Occipital lobe (tissue), 2 donors: ENCODE data around the gene P2RY14. TPM values are rescaled to one million over a fixed set of nuclear protein-coding genes. Genes with fewer than 3 reads are reported as not detected.

Experiments
- DNase-seq: peaks from one replicate; lab custom pipeline; 2025; lab: John Stamatoyannopoulos, UW
- total RNA-seq: library from RNA; depleted of rRNA; stranded (reverse); fragments of >200 nt; gene quantifications from one replicate; pipeline ENCODE4 v1.2.3, GENCODE V29; 2014

The P2RY14 gene
- total RNA-seq, 1 donor from 2014 or later: 0.78 TPM

DNA sequence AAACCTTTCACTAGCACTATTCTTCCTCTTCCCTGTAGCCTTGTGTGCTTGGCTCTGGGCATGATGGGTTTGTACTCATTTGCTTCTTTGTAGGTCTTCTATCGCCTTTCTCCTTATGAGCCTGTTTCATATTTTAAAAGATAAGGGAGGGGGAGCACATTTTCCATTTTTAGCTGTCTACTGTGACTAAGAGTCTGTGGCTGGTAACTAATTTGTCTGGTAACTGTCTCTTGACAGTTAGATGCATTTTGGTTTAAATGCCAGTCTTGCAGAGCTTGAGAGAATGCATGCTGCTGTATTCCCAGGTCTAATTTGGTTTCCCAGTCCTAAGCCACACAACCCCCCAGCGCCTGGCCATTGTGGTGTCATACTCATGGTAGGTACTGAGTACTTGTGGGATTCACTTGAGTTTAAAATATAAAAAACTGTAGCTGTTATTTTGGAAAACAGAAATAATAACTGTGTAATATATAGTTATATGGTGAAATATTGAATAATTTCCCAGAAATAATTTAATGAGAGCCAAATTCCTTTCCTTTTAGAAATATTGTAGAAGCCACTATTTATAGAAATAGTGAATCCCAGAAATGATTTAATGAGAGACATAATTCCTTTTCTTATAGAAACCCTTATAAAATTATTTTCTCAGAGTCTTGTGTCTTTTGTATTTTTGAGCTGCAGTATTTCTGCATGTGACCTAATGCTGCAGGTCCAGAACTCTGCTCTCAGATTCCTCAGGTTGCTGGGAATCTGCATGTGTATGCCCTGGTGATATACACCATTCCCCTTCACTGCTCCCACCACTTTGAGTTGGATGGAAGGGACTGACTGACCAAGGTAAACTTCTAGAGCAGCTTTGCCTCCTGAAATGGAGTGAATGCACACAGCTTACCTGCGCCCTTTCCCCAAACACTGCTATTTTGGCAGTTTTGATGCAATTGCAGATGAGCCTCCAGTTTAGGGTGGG lies 61.4 kb downstream of the P2RY14 start:
- no peak for DNase-seq

DNA sequence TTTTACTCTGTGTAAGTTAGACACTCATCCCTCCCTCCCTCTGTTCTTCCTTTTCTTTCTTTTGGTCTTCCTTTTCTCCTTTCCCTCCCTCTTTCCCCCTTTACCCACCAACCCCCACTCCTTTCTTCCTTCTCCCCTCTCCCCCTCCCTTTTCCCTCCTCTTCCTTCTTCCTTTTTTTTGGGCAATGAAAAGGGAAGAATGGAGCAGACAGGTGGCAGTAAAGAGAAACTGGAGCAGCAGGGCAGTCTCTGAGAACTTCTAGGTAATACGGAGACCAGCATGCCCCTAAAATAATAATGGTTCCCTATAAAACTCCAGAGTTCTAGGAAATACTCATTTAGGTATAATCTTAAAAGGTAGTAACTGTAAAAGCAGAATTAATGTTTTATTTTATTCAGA lies 63.9 kb downstream of the P2RY14 start:
- DNase-seq: no peak

DNA sequence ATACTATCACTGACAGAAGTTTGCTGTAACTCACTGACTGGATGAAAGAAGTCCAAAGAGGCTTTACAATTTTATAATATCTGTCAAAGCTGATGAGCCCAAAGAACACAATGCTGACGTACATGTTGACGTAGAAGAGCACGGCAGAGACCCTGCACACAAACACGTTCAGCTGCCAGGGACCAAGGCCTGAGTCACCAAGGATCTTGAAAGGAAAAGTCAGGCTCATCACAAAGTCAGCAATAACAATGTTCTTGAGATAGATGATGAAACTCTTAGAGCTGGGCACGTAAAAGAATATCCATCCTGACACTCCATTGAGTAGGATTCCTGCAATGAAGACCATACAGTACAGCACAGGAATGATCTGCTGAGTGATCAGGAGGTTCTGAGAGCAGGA lies 64.5 kb downstream of the P2RY14 start:
- DNase-seq: no peak

DNA sequence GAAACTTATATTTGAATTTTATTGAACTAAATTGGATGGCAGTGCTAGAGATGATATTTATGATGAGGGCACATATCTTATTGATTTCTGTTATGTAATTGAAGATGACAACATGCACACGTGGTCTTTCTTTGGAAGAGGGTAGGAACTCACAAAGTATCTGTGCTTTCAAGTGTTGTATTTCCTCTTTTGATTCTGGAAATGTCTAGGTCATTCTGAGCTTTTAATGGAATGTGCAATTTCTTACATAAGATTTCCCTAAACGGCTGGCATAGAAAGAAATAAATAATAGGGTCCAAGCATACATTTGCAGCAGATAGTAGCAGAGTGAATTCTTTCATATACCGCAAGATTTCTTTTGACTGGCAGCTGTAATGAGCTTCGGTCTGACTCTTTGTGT lies 65.2 kb downstream of the P2RY14 start:
- no peak for DNase-seq

DNA sequence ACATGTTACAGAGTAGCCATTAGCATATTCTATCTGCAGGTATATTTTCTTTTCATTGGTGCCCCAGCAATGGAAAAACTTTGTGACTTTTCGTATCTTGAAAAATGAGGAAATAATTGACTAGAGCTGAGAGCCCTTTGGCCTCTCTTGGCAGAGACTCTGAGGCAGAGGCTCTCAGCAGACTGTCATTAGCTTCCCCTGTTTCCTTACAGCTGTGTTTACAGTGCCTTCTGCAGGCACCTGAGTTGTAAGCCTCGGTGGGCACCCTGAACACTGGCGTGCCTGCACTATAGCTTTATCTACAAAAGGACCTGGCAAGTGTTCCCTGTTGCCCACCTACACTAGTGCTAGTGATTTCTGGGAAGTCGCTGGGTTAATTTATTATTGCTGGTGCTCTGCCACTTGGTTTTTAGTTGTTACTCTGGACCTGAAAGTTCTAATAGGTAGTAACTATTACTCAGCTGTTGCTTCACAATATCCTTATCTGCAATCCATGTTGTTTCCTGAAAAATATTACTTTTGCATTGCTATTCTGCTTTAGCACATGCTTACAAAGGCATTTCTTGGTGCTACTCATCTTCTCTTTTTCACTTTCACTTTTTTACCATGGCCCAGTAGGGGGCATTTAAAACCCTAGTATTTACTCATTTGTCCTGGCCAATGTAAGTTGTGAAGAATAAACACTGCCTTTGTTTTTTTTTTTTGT lies 67.5 kb downstream of the P2RY14 start:
- DNase-seq: no peak

DNA sequence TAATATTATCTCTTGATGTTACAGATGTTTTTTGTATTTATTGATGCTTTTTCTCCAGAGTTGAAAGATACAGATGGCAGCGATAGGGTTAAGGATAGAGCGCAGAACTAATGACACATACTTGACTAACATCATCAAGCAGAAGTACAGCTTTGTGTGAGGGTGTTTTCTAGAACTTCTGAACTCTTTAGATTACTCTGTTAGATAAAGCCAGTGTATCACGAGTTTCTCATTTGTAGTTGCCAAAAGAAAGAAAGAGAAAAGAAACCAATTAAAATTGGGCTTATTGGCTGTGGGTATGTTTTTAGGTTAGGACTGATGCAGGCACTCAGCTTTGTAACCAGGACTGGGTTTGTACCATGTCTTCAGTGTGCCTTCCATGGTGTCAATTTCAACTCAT lies 68.7 kb downstream of the P2RY14 start:
- DNase-seq: no peak

DNA sequence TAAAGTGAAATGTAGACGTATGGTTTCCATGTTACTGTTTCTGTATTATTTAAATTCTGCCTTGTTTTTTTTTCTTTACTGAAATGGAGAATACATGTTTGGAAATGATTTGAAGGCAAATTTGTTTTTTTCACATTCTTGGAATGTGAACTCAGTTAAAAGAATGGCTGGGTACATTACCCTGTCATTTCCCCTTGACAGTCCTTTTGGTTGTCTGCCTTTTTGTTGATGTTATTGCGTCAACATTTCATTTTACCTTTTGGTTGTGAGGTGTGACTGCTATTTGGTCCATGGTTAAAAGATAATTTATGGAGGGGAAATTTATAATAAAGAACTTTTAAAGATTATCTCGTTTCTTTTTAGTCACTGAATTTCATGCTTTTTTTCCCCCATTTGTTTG lies 72.1 kb downstream of the P2RY14 start:
- no peak for DNase-seq

DNA sequence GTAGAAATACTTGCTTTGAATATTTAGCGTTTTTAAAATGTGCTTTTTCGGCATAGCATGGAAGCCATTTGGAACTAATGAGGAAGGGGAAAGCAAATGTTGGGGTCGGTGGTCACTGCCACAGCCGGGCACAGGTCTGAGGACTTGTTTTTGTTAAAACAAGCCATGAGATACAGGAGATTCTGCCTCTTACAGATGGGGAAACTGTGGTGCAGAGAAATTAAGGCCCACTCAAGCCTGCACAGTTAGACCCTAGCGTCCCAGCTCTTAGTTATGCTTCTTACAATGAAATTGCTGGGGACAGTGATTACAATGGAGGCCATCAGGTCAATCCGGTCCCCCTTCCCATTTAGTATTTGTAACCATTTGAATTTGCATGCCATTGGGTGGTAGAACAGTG lies 72.9 kb downstream of the P2RY14 start:
- no peak for DNase-seq

DNA sequence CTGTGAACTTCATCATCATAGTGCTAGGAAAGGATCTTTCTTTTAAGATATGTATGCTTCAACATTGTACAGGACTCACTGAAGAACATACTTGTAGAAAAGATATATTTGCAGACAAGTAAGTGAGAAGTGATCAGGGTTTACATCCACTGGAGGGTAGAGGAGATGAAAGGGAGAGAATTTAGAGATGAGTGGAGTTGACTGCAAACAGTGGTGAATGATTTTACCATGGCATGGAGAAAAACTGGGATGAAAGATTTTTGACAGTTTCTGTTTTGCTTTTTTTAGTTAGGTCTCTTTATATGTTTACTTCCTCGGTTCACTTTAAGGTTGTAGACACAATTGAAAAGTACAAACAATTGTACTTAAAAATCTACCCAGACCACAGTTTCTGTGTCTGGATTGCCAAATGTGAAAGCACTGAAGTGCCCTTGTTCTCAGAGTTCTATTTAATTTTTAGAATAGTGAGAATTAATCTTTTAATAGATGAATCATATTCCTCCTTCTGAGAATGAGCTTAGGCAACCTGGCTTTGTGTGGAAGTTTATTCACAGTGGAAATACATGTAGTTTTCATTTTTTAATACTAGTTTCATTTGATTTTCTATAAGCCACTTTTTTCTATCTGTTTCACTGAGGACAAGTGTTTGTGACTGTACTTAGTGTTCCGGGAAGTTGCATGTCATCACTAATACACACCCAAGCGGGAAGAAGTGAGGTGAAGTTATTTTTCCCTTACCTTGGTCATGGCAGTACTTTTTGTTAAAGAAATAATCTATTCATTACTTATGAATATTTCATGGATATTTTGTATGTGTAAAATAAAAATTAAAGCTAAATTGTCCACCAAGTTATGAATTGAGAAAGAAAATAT lies 73.6 kb downstream of the P2RY14 start:
- DNase-seq: no peak

DNA sequence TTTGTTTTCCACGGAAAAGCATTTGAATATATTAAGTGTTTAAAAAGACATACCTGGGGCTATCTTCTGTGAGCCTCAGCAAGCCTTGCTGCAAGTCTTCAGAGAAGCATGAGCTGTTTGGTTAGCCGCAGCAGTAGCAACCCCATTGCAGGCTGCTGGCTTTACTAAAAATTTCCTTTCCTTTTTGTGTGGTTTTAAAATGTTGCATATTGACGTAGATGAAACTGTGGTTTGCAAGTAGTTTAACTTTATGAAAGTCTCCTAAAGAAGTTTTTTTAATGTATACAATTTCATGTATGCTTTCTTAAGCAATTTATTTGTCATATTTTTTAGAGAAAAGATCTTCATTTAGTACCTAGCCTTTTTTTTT lies 75.3 kb downstream of the P2RY14 start, which contains the start of gene GPR171:
Gene GPR171, minus strand, starts transcription at position 166 of the 370 bp plus-strand sequence. CDS start 3,830 bp downstream, outside the sequence.
- no peak for DNase-seq

DNA sequence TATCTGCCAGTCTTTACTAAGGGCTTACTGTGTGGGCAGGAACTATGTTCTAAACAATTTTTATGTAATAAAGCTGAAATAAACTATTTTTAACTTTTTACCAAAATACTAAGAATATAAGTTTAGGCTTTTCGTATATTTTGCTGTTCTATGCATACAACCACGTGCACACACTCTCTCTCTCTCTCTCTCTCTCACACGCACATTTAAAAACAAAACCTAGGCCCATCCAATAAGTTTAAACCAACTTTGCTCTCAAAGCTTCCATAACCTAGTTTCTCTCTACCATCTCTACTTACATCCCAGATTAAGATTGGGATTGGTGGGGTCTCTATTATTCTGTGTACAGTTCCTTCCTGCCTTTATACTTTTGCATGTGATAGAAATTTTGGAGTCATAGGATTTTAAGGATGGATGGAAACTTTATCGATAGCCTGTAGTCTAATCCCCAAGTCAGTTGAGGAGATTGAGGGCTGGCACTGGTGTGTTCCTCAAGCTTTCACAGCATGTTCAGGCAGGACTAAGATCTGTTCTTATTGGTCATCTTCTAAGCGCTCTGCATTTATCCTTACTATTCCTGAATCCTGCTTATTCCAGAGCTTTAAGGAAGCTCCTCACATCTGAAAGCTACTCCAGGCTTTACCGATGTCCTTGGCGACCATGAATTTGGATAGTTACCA lies 77.2 kb downstream of the P2RY14 start:
- no peak for DNase-seq

DNA sequence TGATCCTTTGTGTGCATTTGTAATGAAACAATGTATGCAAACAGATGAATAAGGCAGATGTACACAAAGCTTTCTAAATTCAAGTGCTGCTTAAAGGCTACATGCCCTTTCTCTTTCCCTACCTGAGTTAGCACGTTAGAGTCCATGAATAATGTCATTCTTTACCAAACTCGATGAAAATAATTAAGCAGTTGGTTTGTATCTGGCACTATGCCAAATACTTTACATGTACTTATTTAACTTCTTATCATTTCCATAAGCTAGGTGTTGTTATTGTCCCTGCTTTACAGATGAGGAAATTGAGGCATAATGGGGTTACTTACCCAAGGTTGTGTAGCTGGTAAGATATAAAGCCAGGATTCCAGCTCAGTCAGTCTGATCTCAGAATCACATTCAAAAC lies 77.8 kb downstream of the P2RY14 start:
- no peak for DNase-seq

DNA sequence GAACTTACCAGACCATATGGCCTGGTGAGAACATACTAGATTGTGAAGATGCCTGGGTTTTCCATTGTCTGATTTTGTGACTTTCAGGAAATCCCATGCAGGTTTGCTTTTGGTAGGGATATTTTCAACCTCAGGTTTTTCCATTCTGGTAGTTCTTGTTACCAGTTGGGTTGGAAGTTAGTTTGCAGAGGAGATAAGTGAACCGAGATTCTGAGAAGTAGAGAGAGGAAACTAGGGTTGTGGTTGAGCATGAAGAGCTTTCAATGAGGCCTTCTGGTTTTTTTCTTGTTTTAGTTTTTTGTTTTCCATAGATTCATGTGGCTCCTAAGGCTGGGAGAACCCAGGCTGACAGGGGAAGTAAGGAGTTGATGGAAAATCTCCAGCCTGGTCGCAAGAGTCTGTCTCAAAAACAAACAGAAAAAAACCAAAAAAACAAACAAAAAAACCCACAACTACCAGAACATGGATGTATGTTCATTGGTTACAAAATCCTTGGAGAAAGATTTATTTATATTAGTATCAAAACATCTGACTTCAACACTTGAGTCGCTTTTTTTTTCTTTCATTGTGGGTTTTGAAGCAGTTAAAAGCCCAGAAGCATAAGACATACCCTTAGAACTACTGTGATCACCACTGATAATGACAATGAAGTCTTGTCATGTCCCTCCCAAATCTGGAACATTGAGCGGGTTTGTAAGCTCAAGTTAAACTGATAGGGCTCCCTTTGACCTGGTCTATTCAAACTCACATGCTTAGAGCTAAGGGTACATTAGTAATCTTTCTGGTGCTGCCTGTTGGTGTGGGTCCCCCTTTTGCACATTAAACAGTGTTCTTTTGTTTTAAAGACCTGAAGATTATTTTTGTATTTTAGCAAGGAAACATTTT lies 78.5 kb downstream of the P2RY14 start:
- DNase-seq: no peak

DNA sequence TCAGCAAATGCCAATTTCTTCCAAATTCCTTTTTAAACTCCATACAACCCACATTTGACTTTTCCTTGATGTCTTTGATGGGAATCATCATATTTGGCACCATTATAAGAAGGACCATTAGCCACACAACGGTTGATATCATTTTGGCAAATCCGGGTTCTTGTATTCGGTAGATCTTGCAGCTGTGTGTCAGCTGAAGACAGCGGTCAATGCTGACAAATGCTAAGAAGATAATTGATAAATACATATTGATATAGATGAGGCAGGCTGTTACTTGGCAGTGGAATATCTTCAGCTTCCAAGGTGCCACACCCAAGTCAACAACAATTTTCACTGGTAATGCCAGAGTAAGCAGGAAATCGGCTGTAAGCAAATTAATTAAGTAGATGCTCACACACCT lies 79.5 kb downstream of the P2RY14 start:
- no peak for DNase-seq

DNA sequence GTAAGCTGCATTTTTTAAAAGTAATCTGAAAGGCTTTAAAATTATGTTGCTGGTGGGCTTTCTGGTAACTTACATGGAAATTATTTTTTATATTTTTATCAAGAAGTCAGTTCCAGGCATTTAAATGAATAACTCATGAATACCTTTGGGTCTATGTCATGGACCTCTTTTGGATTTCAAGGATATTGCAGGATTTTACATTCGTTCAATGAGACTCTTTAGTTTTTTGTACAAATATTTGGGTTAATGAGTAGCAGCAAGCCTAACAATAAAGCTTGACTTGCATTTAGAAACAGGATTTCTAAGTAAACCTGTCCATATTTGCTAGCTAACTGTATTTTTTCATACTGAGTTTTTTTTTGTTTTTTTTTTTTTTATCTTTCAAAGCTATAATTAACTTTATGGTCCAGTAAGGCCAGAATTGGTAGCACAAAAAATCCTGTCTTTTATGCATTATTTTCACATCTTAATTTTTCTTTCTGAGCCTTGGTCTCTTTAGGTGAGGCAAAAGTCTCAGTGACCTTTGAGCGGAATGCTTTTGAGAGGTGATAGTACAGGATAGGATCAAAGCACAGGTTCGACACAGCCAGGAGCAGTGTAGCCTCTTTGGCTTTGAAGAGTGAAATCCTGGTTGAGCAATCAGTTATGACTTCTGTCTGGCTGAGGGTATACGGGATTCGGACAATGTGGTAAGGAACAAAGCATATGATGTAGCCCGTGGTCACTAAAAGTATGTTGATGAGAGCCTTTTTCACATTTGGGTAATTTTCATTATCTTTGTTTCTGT lies 80.2 kb downstream of the P2RY14 start:
- no peak for DNase-seq

DNA sequence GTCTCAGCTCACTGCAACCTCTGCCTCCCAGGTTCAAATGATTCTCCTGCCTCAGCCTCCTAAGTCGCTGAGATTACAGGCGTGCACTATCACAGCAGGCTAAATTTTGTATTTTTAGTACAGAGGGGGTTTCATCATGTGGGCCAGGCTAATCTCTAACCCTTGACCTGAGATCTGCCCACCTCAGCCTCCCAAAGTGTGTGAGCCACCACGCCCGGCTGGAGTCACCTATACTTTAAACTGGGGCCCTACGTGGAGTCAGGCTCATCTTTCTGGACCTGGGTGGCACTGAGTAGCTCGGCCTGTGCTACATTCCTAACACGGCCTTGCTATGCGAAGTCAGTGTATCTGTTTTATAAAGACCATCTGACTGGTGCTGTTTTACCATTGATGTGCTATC lies 81.1 kb downstream of the P2RY14 start:
- no peak for DNase-seq

DNA sequence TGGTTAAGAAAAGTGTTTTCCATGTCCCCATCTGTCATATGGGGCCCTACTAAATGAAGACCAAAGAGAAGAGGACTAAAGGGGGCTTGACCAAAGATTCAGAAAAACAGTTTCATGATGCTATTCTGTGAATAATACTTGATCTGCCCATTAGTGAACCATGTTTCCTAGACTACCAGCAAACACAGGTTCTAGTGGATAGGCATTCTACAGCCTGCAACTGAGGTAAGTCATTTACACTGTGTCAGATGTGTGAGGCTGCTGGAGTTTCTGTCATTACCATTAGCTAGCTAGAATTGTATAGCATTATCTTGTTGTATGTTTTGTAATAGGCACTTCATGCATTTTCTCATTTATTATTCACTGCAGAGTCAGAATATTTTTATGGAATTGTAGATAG lies 81.9 kb downstream of the P2RY14 start:
- DNase-seq: no peak

DNA sequence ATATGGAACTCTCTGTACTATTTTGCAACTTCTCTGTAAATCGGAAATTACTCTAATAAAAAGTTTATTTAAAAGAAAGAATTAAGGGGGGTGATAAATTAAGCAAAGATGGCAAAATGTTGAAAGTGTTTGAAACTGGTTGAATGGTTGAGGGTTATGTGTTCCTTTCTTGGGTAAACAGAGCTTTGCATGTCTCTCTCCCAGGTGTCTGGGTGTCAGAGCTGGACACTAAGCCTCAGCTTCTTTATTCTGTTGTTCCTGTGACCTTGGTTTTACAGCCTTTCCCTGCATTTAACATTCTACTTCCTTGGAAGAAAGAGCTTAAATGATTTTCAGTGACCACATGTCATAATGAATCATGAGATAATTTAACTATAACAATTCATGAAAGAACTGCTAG lies 82.5 kb downstream of the P2RY14 start:
- DNase-seq: no peak

DNA sequence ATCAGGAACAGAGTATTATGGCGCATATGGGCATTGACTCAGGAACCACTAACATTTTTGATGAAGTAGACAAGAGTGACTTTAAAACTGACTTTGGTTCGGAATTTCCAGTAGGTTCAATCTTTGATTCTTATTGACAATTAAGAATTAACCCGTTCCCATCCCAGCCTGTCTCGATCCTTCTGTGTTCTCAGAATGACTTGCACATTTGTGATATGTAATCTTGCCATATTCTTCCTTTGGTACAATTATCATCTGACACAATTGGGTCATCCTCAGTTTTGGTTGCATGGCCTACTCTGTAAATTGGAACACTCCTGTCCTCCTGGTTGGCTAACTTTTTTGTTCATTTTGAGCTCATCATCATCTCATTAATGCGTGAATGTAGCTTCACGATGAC lies 85.8 kb downstream of the P2RY14 start:
- no peak for DNase-seq
